Uterus (tissue), 2 donors: ENCODE measurements around the gene PPP1R16B.

Experiments
- CTCF ChIP-seq, 4 experiments: fragments of 200-600 bp in 2 of 4; fragments of 450-650 bp in 2 of 4; sonication (generic) in 2 of 4; IDR thresholded peaks; one replicate each; pipeline ENCODE4 v1.5.1; 2016 to 2019; ENCODE audit warnings: antibody characterized with exemption in 4 of 4, mild to moderate bottlenecking in 2 of 4, moderate library complexity in 1 of 4
- POLR2A ChIP-seq, 2 donors: fragments of 450-650 bp; IDR thresholded peaks; one replicate each; pipeline ENCODE4 v1.6.1; 2016; ENCODE audit warnings: antibody characterized with exemption in 2 of 2, mild to moderate bottlenecking in 1 of 2, moderate library complexity in 1 of 2

- TF ChIP-seq CTCF (IDR thresholded peaks at IDR 0.05): no peak
- TF ChIP-seq POLR2A (IDR thresholded peaks at IDR 0.05): no peak
These were observed 144.8 kb downstream of the PPP1R16B start for GRCh38 chr20:38950254-38950653.
